HG03457 (cell line): Measurements from ENCODE around the gene MACROD1.

Source experiments
- ATAC-seq: cut with Tn5 transposase; IDR thresholded peaks from one replicate; pipeline ENCODE4 v1.9.1; 2021; ENCODE audit warnings: moderate number of reproducible peaks; ENCODE audit not compliant: unreplicated experiment

Gene MACROD1

GRCh38 chr11:64165842-64166635, at the start of gene MACROD1:
Gene MACROD1, minus strand, starts transcription at chr11:64166113. Its CDS starts 119 bp downstream, at chr11:64165994.
- ATAC-seq, result peak; percentile 54

- no peak for ATAC-seq
Observed at GRCh38 chr11:64211181-64211872, 45.4 kb upstream of the MACROD1 start.

GRCh38 chr11:64210301-64211020, 44.5 kb upstream of the MACROD1 start:
- ATAC-seq, result no peak

- no peak for ATAC-seq
Observed at GRCh38 chr11:64209563-64209843, 43.6 kb upstream of the MACROD1 start.

GRCh38 chr11:64208796-64209562, 43.1 kb upstream of the MACROD1 start:
- no peak for ATAC-seq

- ATAC-seq, result no peak
Observed at GRCh38 chr11:64208086-64208795, 42.3 kb upstream of the MACROD1 start.

GRCh38 chr11:64207256-64208085, 41.6 kb upstream of the MACROD1 start:
- ATAC-seq, result no peak

GRCh38 chr11:64206457-64207255, 40.7 kb upstream of the MACROD1 start, which contains the start of gene FERMT3:
Gene FERMT3, plus strand, starts transcription at chr11:64206721. Its CDS starts 644 bp downstream, at chr11:64207365.
- no peak for ATAC-seq

- no peak for ATAC-seq
Observed at GRCh38 chr11:64204464-64204989, 38.6 kb upstream of the MACROD1 start.

- ATAC-seq, result no peak
Observed at GRCh38 chr11:64204080-64204440, 38.1 kb upstream of the MACROD1 start.

GRCh38 chr11:64203421-64204079, 37.6 kb upstream of the MACROD1 start:
- ATAC-seq, result no peak

GRCh38 chr11:64202992-64203391, 37.1 kb upstream of the MACROD1 start:
- ATAC-seq, result no peak

GRCh38 chr11:64201543-64201942, 35.6 kb upstream of the MACROD1 start:
- ATAC-seq, result no peak

GRCh38 chr11:64198511-64198910, 32.6 kb upstream of the MACROD1 start:
- no peak for ATAC-seq

GRCh38 chr11:64196626-64197025, 30.7 kb upstream of the MACROD1 start:
- ATAC-seq, result no peak

- ATAC-seq, result no peak
Observed at GRCh38 chr11:64192434-64192833, 26.5 kb upstream of the MACROD1 start.

GRCh38 chr11:64186492-64187165, 20.7 kb upstream of the MACROD1 start:
- no peak for ATAC-seq
